ENCODE measurements around the gene ZNF304. TPM values are rescaled to one million over a fixed set of nuclear protein-coding genes. Genes with fewer than 3 reads are reported as not detected.

Gene ZNF304
- total and polyA plus RNA-seq, 2 of the 13 experiments (the other 11 are each of a cell fraction or from before 2014, with no cell fraction given), result 3.4 to 8.0 TPM

- TF ChIP-seq GRHL1 (CRISPR knock-in tag; conservative IDR thresholded peaks at IDR 0.05) (no peak), NONO (IDR thresholded peaks at IDR 0.05) (no peak), NONO (CRISPR knock-in tag; conservative IDR thresholded peaks at IDR 0.05) (no peak), ZBTB42 (CRISPR knock-in tag; IDR thresholded peaks at IDR 0.05) (no peak), CSRNP1 (CRISPR knock-in tag; IDR thresholded peaks at IDR 0.05) (no peak), DPF2 (CRISPR knock-in tag; IDR thresholded peaks at IDR 0.05; ENCODE audit: borderline replicate concordance, low read depth) (no peak), ZNF878 (CRISPR knock-in tag; IDR thresholded peaks at IDR 0.05) (no peak), ZNF263 (CRISPR knock-in tag; IDR thresholded peaks at IDR 0.05) (0 out of 2 replicates have a peak, but pooled peaks have one; percentile 21), ZNF782 (CRISPR knock-in tag; IDR thresholded peaks at IDR 0.05; ENCODE audit: borderline replicate concordance) (0 out of 2 replicates have a peak, but pooled peaks have one; percentile 30), ZNF224 (CRISPR knock-in tag; IDR thresholded peaks at IDR 0.05) (no peak), ZBTB3 (CRISPR knock-in tag; IDR thresholded peaks at IDR 0.05; ENCODE audit: borderline replicate concordance, low read depth) (no peak), FOXO1 (CRISPR knock-in tag; IDR thresholded peaks at IDR 0.05) (no peak), ZNF232 (CRISPR knock-in tag; IDR thresholded peaks at IDR 0.05; ENCODE audit: borderline replicate concordance) (no peak), ATF6 (CRISPR knock-in tag; conservative IDR thresholded peaks at IDR 0.05) (no peak), TFE3 (CRISPR knock-in tag; IDR thresholded peaks at IDR 0.05) (no peak), CBFB (CRISPR knock-in tag; IDR thresholded peaks at IDR 0.05) (no peak), HOMEZ (CRISPR knock-in tag; IDR thresholded peaks at IDR 0.05; ENCODE audit: low read depth) (no peak), ZNF124 (CRISPR knock-in tag; IDR thresholded peaks at IDR 0.05) (no peak), SYNCRIP (IDR thresholded peaks at IDR 0.05; ENCODE audit: insufficient read depth, low read depth, low read length) (no peak), CHCHD3 (CRISPR knock-in tag; IDR thresholded peaks at IDR 0.05) (no peak)
Observed at GRCh38 chr19:57406516-57407123, 55.5 kb downstream of the ZNF304 start (continued).

All from HepG2 (cell line).